HG02852 (cell line): ENCODE results near the gene ERCC1.

Experiments used
- ATAC-seq: cut with Tn5 transposase; IDR thresholded peaks from one replicate; pipeline ENCODE4 v1.9.1; 2021; ENCODE audit warnings: mild to moderate bottlenecking, moderate library complexity; ENCODE audit not compliant: unreplicated experiment

Gene ERCC1

DNA sequence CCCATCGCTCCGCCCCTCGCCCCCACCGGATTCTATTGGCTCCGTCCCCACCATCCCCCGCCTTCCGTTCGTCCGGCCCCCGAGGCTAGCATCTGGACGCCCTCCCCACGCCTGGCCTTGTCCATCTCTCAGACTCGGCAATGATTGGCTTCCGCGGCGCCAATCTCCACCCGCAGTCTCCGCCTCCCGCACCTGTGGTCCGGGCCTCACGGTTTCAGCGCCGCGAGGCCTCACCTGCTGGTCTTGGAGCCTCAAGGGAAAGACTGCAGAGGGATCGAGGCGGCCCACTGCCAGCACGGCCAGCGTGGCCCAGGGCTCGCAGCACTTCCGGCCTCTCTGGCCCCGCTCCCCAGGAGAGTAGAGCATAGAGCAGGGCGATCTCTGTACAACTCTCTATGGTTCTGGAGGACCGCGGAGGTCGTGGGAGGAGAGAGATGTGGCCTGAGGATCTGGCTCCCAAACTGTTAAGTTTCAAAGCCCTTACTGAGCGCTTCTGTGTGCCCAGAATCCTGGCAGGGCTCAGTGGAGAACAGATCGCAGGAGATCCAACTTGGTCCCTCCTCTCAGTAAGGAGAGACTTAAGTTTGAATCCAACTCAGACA is at the start of gene ERCC1:
Gene ERCC1 (minus strand): TSS at position 329 of the 602 bp plus-strand sequence. CDS start 543 bp downstream, outside the sequence.
- ATAC-seq, result peak; percentile 59

DNA sequence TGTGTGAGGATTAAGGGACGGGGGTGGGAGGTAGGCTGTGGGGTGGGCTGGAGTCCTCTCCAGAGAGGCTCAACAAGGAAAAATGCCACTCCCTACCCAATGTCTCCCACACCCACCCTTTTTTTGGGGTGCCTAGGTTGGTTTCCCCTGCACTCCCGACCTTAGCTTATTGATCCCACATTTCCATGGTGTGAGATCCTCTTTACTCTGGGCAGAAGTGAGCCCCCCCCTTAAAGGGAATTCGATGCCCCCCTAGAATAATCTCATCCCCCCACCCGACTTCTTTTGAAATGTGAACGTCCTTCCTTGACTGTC is 49.6 kb upstream of the ERCC1 start:
- ATAC-seq, result no peak

DNA sequence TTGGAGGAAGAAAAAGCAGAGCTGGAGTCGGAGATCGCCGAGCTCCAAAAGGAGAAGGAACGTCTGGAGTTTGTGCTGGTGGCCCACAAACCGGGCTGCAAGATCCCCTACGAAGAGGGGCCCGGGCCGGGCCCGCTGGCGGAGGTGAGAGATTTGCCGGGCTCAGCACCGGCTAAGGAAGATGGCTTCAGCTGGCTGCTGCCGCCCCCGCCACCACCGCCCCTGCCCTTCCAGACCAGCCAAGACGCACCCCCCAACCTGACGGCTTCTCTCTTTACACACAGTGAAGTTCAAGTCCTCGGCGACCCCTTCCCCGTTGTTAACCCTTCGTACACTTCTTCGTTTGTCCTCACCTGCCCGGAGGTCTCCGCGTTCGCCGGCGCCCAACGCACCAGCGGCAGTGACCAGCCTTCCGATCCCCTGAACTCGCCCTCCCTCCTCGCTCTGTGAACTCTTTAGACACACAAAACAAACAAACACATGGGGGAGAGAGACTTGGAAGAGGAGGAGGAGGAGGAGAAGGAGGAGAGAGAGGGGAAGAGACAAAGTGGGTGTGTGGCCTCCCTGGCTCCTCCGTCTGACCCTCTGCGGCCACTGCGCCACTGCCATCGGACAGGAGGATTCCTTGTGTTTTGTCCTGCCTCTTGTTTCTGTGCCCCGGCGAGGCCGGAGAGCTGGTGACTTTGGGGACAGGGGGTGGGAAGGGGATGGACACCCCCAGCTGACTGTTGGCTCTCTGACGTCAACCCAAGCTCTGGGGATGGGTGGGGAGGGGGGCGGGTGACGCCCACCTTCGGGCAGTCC is 49.0 kb upstream of the ERCC1 start:
- ATAC-seq, result no peak

DNA sequence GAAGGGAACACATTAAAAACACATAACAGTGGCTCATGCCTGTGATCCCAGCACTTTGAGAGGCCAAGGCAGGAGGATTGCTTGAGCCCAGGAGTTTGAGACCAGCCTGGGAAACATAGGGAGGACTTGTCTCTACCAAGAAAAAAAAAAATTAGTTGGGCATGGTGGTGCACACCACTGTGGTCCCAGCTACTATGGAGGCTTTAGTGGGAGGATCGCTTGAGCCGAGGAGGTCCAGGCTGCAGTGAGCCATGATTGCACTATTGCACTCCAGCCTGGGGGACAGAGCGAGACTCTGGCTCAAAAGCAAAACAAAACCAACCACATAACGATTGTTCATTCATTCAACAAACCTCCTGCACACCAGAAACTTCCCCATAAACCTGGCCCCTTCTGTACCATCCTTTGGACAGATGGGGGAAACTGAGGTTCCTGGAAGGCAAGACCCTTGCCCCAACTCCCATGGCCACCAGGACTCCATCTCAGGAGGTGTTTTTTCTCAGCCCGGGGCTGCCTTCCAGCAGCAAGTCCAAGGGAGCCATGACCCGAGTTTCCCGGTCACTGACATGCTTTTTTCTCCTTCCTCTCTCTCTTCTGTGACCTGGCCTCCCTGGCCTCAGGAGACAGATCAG is 48.3 kb upstream of the ERCC1 start:
- no peak for ATAC-seq

DNA sequence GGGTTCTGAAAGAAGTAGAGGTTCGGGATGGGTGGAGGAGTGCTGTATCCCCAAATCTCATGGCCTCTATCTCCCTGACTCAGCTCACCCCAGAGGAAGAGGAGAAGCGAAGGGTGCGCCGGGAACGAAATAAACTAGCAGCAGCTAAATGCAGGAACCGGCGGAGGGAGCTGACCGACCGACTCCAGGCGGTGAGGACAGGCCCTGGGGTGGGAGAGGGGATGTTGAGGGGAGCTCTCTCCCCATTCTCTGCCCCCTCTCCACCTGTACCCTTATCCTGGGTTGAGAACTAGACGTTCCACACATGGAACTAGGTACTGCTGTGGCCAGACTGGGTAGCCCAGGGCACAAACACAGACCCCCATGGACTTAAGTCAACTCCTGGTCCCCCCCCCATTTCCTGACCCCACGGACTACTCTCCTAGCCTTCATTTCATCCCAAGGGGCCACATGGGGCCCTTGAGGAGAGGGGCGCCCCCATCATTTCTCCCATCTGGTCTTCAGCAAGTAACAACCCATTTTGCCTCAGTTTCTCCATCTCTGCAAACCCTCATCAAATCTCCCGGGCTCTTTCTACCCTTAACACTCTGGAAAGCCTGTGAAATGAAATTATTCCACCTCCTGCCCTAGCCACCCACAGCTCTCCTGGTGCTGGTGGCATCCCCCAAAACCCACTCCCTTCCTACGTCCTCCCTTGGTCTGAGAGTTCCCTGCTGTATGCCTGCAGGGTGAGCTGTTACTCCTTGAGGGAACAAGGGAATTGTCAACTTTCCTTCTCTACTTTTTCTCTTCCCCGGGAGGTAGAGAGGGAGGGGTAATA is 47.6 kb upstream of the ERCC1 start:
- no peak for ATAC-seq

DNA sequence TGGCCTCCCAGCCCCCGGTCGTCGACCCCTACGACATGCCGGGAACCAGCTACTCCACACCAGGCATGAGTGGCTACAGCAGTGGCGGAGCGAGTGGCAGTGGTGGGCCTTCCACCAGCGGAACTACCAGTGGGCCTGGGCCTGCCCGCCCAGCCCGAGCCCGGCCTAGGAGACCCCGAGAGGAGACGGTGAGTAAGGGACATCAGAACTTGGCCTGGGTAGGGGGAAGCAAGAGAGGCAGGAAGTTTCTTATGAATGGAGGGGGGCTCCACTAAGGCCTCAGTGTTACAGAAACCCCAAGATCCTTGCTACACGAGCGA is 47.0 kb upstream of the ERCC1 start:
- ATAC-seq, result no peak

DNA sequence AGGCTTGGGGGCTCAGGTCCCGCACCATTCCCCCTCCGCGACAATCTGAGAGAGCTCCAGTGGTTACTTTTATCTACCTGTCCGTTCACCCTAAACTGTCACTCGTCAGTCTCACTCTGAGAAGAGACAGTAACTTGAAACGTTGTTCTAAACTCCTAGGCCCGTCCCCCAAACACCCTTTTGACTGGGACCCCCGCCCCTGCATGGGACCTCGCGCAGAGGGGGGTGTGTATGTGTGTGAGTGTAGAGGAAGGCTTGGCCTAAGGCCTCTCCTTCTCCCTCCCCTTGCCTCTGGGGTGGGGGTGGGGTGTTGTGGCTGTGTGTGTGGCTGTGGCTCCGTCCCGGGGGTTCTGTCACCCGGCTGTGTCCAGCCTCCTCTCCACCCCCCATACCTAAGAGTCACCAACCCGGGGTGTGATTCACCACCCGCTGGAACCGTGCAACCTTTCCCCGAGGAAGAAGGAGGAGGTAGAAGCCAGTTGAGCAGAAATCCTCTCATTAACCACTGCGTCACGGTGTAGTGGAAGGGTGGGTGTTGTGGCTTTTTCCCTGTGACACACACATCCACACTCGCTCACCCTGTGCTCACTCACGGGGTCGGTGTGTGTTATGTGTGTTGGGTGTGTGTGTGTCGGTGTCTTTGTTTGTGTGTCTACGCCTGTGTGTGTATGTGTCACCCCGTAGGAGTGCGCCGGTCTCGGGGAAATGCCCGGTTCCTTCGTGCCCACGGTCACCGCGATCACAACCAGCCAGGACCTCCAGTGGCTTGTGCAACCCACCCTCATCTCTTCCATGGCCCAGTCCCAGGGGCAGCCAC is 46.4 kb upstream of the ERCC1 start:
- ATAC-seq, result no peak

DNA sequence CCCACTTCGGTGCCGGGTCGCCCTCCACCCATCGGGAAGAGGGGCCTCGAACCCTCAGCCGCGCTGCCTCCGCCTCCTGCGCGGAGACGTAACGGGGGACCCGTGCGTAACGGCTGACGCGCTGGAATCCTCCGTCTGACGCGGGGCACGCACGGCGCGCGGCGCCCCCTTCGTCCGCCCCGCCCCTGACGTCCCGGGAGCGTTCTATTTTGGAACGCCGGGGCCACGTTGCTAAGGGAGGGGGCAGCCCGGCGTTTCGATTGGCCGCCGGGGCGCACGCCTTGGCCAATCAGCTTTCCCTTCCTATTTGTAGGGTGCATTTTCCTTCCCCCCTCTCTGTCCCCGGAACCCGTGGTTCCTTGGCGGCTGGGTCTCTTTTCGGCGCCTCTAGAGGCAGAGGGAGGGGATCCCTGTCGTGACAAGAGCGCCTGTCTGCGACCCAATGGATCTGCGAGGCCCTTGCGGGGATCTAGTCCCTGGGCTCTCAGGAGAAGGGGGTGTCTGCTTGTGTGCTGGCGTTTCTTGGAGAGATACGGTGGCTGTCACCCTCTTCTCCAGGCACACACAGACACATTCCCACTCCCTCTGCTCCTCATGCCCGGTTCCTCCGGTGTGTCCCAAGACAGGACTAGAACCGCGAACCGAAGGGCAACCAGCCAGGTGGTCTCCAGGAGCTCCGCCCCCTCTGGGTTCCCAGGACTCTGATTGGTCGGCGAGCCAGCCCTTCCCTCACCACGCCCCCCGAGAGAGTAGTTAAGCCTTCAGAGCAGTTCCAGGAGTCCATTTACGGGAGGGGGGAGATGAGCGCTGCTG is 45.6 kb upstream of the ERCC1 start:
- peak; percentile 60 for ATAC-seq

DNA sequence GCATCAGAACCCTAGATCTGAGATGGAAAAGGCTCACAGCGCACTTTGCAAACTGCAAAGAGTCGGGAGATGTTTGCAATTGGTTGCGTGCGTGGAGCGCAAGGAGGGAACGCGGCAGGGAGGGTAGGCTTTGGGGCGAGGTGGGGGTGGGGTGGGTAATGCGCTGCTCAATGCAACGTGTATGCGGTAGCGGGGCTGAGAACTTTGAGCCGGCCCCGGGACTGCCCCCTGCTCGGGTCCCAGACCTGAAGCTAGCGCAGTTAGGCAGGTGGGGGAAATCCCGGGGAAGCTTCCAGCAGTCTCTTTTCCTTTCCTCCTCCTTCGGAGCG is 45.0 kb upstream of the ERCC1 start:
- peak; percentile 15 for ATAC-seq

DNA sequence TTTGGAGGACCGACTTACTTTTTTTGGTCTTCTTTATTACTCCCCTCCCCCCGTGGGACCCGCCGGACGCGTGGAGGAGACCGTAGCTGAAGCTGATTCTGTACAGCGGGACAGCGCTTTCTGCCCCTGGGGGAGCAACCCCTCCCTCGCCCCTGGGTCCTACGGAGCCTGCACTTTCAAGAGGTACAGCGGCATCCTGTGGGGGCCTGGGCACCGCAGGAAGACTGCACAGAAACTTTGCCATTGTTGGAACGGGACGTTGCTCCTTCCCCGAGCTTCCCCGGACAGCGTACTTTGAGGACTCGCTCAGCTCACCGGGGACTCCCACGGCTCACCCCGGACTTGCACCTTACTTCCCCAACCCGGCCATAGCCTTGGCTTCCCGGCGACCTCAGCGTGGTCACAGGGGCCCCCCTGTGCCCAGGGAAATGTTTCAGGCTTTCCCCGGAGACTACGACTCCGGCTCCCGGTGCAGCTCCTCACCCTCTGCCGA is 44.5 kb upstream of the ERCC1 start:
- no peak for ATAC-seq

DNA sequence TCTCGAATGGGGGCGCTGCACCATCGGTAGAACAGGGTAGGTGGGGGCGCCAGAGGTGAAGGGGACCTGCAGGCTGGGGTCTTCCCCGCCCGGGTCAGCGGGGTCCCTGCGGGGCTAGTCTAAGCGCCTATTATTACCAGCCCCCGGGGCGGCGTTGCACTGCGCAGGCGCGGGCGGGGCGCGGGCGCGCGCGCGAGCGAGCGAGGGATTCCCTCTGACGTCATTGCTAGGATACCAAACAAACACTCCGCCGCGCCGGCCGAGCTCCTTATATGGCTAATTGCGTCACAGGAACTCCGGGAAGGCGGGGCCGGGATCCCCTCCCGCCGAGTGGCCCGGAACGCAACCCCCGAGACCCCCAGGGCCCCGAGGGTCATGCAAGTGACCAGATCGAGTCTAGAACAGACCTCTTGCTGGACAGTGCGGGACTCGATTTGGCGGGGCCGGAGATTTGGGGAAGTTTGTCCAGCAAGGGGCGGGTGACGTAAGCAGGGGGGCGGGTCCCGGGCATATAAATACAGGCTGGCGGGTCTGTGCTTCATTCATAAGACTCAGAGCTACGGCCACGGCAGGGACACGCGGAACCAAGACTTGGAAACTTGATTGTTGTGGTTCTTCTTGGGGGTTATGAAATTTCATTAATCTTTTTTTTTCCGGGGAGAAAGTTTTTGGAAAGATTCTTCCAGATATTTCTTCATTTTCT is 43.9 kb upstream of the ERCC1 start, which contains the start of gene FOSB:
Gene FOSB (plus strand): TSS at position 541 of the 703 bp plus-strand sequence. CDS start 591 bp downstream, outside the sequence.
- no peak for ATAC-seq

DNA sequence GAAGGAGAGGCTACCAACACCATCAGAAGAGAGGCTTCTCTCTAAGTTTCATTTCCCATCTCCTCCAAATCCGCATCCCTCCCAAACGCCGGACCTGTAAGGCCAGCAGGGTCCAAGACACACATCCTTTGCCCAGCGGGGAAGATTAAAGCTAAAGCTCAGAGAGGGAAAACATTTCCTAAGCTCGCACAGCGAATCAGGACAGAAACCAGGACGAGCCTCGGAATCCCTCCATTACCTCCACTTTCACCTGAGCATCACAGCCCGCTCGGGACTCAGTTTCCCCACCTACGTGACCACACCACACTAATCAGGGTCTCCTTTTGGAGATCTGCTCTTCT is 43.4 kb upstream of the ERCC1 start:
- ATAC-seq, result no peak

DNA sequence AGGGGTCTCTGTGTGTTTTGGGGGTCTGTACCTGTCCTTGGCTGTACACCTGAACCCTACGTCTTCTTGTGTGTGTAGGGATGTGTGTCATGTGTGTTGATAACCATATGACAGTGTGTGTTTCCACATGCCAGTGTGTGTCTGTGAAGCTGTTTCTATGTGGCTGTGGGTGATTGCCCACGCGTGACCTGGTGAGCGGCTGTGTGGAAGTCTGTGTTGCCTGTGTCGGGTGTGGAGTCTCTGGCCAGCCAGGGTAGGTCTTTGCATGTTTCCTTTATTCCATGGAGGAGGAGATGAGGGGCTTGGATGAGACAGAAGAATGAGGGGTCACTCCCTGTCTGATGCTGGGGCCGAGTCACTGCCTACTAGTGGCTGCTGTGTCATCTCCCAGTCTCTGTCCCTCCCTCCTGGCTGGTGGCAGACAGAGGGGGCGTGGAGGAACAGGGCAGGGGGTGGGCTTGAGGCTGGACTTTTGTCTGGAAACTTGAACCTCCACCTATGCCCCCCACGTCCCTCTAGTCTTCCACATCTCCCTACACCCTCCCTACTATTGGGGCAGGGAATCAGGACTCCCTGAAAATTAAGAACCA is 41.2 kb upstream of the ERCC1 start:
- ATAC-seq, result no peak

DNA sequence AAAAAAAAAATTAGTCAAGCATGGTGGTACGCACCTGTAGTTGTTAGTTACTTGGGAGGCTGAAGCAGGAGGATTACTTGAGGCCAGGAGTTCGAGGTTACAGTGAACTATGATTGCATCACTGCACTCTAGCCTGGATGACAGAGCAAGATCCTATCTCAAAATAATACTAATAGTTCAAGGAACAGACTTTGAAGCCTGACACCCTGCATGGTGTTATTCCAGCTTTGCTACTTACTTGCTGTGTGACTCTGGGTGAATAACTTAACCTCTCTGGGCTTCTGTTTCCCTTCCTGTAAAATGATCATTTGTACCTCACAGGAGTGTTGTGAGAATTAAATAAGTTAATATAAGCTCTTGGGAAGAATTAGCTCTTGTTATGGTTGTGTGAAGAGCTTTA is 40.6 kb upstream of the ERCC1 start:
- ATAC-seq, result no peak

DNA sequence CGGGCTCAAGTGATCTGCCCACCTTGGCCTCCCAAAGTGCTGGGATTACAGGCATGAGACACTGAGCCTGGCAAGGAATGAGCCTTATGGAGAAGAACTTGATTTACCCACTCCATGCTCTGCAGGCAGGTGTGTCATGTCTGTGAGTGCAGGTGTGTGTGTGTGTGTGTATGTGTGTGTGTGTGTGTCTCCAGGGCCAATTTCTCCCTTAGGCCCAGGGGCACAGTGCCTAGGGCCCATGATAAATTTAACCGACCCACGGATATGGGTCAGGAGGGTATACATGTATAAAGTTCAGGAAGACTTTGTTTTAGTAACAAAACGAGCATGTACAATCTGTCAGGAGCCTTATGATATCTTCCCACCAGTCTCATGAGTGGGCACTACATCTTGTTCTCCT is 39.5 kb upstream of the ERCC1 start:
- no peak for ATAC-seq

DNA sequence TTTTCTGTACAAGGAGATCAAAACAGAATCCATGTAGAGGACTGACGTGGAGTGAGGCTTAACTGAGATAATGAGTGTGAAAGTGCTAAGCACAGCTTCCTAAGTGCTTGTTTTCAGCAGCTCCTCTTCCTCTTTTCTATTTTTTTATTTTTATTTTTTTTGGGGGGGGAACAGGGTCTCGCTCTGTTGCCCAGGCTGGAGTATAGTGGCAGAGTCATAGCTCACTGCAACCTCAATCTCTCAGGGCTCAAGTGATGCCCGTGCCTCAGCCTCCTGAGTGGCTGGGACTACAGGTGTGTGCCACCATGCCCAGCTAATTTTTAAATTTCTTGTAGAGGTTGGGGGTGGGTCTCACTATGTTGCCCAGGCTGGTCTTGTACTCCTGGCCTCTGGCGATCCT is 38.5 kb upstream of the ERCC1 start:
- ATAC-seq, result no peak

DNA sequence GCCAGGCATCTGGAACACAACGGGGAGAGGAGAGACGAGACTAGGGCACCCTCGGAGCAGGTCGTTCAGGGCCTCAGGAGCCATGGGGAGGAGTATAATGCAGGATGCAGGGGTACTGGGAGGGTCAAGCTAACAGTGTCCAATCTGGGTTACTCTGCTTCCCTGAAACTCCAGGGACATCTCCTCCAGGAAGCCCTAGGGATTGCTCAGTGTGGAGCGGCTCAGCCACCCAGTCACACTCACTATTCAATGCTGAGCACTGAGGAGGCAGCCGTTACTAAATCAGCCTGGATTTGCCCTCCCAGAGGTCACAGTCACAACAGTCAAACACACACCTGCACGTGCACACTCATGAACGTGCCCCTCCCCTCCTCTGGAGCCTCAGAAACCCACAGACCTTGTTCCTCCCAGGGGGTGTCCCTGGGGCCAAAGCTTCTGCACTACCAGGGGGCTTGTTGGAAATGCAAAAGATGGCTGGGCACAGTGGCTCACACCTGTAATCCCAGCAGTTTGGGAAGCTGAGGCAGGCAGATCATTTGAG is 37.2 kb upstream of the ERCC1 start:
- ATAC-seq, result no peak

DNA sequence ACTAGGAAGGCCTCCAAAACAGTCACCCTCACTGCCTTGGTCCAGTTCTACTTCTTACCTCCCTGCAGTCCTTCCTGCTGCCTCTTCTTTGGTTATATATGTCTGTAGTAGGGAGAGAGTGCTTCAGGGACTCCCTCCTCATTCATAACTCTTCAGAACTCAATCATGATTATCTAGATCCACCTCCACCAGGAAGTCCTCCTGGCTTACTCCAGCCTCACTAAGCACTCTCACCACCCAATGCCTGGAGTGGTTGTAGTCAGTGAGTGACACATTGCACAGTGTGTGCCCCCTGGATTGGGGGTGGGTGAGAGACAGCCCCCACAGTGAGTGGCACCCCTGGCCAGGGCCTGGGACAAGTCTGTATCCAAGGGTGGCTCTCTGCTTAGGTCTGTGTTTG is 34.1 kb upstream of the ERCC1 start:
- ATAC-seq, result no peak

DNA sequence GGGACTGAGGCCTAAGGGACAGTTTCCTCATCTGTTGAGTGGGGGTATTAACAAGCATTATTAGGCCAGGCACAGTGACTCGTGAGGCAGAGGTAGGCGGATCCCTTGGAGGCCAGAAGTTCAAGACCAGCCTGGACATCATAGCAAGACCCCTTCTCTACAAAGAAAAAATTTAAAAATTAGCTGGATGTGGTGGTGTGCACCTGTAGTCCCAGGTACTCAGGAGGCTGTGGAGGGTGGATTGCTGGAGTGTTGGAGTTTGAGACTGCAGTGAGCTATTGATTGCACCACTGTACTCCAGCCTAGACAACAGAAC is 32.7 kb upstream of the ERCC1 start:
- no peak for ATAC-seq
